Keratinocyte (primary cell): Measurements from ENCODE around the gene PPFIA1. TPM values are rescaled to one million over a fixed set of nuclear protein-coding genes. Genes with fewer than 3 reads are reported as not detected.

Source experiments
- DNase-seq: peaks from one replicate; pipeline ENCODE4 v3.0.0-alpha.2; 2011; ENCODE audit warnings: low read depth, missing footprints, low spot score
- FAIRE-seq: peaks from 2 replicates; lab custom pipeline; 2011; peaks lifted over from hg19 to GRCh38; lab: Jason Lieb, UNC
- H2AFZ ChIP-seq: 2 replicates; pipeline ENCODE4 v1.6.0; 2012; ENCODE audit warnings: low read length, control low read depth, inconsistent platforms; ENCODE audit not compliant: control insufficient read depth
- H3K27ac ChIP-seq: 2 replicates; pipeline ENCODE4 v1.5.1; 2011; ENCODE audit warnings: low read length; ENCODE audit not compliant: control insufficient read depth, insufficient read depth
- H3K27me3 ChIP-seq: 3 replicates; pipeline ENCODE4 v1.6.0; 2011; ENCODE audit warnings: low read length; ENCODE audit not compliant: control insufficient read depth, insufficient read depth; ENCODE audit errors: extremely low read depth
- H3K36me3 ChIP-seq, 2 experiments: 2 replicates in 1 of 2; 3 replicates in 1 of 2; pipeline ENCODE4 v1.5.1; 2011; ENCODE audit warnings: low read length in 2 of 2, mild to moderate bottlenecking in 1 of 2; ENCODE audit not compliant: control insufficient read depth in 2 of 2, insufficient read depth in 2 of 2; ENCODE audit errors: extremely low read depth in 1 of 2
- H3K4me1 ChIP-seq: 3 replicates; pipeline ENCODE4 v1.5.1; 2011; ENCODE audit warnings: low read length; ENCODE audit not compliant: control insufficient read depth, insufficient read depth; ENCODE audit errors: extremely low read depth
- H3K4me2 ChIP-seq: 3 replicates; pipeline ENCODE4 v1.6.0; 2011; ENCODE audit warnings: low read depth, low read length; ENCODE audit not compliant: control insufficient read depth, insufficient read depth; ENCODE audit errors: extremely low read depth
- H3K4me3 ChIP-seq, 3 experiments: fragments of 200-600 bp in 1 of 3; sonication (generic) in 1 of 3; 2 replicates in 2 of 3; 3 replicates in 1 of 3; pipeline ENCODE4 v1.5.1; 2011 to 2016; ENCODE audit warnings: low read length in 3 of 3, mild to moderate bottlenecking in 3 of 3, control low read depth in 2 of 3, inconsistent platforms in 1 of 3, low read depth in 1 of 3, mixed read lengths in 1 of 3, mixed run types in 1 of 3, moderate library complexity in 1 of 3; ENCODE audit not compliant: control insufficient read depth in 2 of 3, insufficient read depth in 2 of 3; ENCODE audit errors: extremely low read depth in 1 of 3
- H3K79me2 ChIP-seq: 2 replicates; pipeline ENCODE4 v1.6.0; 2012; ENCODE audit warnings: low read length; ENCODE audit not compliant: control insufficient read depth, insufficient read depth
- H3K9ac ChIP-seq: 3 replicates; pipeline ENCODE4 v1.6.0; 2011; ENCODE audit warnings: low read length; ENCODE audit not compliant: control insufficient read depth, insufficient read depth; ENCODE audit errors: extremely low read depth
- H3K9me1 ChIP-seq: 3 replicates; pipeline ENCODE4 v1.6.0; 2011; ENCODE audit warnings: low read length; ENCODE audit not compliant: control insufficient read depth, insufficient read depth; ENCODE audit errors: extremely low read depth
- H3K9me3 ChIP-seq: 2 replicates; pipeline ENCODE4 v1.5.1; 2012; ENCODE audit warnings: low read depth, low read length; ENCODE audit not compliant: control insufficient read depth
- H4K20me1 ChIP-seq: 3 replicates; pipeline ENCODE4 v1.6.0; 2011; ENCODE audit warnings: low read length; ENCODE audit not compliant: control insufficient read depth, insufficient read depth; ENCODE audit errors: extremely low read depth
- EZH2 ChIP-seq: IDR thresholded peaks from one replicate; pipeline ENCODE4 v1.6.1; 2012; ENCODE audit warnings: inconsistent platforms, mild to moderate bottlenecking, low read length, moderate library complexity
- dilution Hi-C: fragments of 300-500 bp; cut with MboI; formaldehyde crosslinking; loops from one replicate; pipeline ENCODE4 v1.7.0; 2020; ENCODE audit warnings: low sequenced_read_pairs; ENCODE audit not compliant: extremely low pct_ligation_motif_present
- polyA plus RNA-seq, 5 experiments: library from polyadenylated mRNA; depleted of rRNA in 3 of 5; stranded (reverse) in 3 of 5; stranded (forward) in 1 of 5; unstranded in 1 of 5; fragments of >200 nt; gene quantifications; 1 replicate in 1 of 5; 2 replicates in 3 of 5; 3 replicates in 1 of 5; pipeline versions ENCODE4 v1.2.1 to v1.2.3, GENCODE V29; 2011 to 2012; ENCODE audit warnings: missing spikeins in 2 of 5, low read depth in 1 of 5, low replicate concordance in 1 of 5
- TF ChIP-seq, protein P1 (sequence below), 3 experiments: IDR thresholded peaks in 1 of 3; conservative IDR thresholded peaks in 1 of 3; optimal IDR thresholded peaks in 1 of 3; 2 replicates in 2 of 3; 3 replicates in 1 of 3; pipeline versions ENCODE3 to v1.5.1; 2011; ENCODE audit warnings: low read length in 3 of 3, mild to moderate bottlenecking in 3 of 3, moderate library complexity in 2 of 3, control low read depth in 1 of 3, inconsistent platforms in 1 of 3; ENCODE audit not compliant: insufficient read depth in 2 of 3; ENCODE audit errors: extremely low read depth in 1 of 3

Gene PPFIA1
- polyA plus RNA-seq, 1 donor (not counting 4 experiments of a cell fraction or from before 2014, with no cell fraction given): 27.6 TPM

DNA sequence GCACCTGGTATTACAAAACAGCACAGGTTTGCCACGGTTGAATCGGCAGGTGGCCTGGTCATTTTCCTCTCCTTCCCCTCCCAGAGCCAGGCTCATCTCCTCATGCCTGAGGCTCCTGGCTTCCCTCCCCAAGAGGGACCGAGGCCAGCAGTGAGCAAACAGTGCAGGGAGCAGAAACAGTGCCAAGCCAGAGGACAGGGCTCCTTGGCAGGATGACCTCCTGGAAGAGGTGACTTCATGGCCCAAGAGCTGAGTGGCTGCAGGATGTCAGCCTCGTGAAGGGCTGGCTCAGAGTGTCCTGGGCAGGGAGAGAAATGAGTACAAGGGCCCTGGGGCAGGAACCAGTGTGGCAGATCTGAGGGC is 22.8 kb upstream of the PPFIA1 start:
- Histone ChIP-seq H3K4me2 (no peak overlapping the region), H3K27ac (no peak overlapping the region)
- no peak for DNase-seq

DNA sequence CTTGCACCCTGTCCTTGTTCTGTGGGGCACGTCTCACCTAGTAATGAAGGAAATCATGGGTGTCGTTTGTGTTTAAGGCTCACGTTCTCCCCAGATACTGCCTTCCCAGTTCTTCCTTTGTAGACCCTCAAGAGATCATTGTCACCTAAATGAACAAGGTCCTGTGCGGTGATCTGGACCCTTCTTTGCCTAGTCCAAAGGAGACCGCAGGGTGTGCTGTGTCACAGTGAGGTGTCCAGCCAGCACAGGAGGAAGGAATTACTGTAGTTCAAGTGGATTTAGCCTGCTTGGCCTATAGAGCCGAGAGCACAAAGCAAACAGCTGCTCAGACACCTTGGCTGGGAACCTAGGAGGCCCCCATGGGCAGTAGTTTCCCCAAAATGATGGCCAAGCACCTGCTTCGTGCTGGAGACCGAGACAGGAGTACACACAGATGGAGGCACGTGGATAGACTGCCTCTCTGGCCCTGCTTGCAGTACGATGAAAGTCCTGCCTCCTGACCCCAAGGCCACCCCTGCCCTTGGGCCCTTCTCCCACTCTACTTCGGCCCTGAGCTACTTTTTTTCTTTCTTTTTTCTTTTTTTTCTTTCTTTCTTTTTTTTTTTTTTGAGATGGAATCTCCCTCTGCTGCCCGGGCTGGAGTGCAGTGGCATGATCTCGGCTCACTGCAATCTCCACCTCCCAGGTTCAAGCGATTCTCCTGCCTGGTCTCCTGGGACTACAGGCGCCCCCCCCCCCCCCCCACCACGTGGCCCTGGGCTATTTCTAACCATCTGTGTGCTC is 19.4 kb upstream of the PPFIA1 start:
- Histone ChIP-seq H3K27me3 (peaks cover 7% of the 10 kb centered on the region), H4K20me1 (no peaks in the 10 kb centered on the region), H3K9me1 (no peaks in the 10 kb centered on the region), H3K4me1 (peaks cover 6% of the 10 kb centered on the region), H3K4me2 (no peak overlapping the region), H3K9ac (no peak overlapping the region), H3K4me3 (no peak overlapping the region), H3K36me3 (no peaks in the 10 kb centered on the region), H3K79me2 (no peaks in the 10 kb centered on the region), H3K27ac (no peak overlapping the region), H2AFZ (no peak overlapping the region), H3K9me3 (no peaks in the 10 kb centered on the region)
- dilution Hi-C loops: no loop called here
- FAIRE-seq (no peak), DNase-seq (no peak)
- TF ChIP-seq, protein P1, sequence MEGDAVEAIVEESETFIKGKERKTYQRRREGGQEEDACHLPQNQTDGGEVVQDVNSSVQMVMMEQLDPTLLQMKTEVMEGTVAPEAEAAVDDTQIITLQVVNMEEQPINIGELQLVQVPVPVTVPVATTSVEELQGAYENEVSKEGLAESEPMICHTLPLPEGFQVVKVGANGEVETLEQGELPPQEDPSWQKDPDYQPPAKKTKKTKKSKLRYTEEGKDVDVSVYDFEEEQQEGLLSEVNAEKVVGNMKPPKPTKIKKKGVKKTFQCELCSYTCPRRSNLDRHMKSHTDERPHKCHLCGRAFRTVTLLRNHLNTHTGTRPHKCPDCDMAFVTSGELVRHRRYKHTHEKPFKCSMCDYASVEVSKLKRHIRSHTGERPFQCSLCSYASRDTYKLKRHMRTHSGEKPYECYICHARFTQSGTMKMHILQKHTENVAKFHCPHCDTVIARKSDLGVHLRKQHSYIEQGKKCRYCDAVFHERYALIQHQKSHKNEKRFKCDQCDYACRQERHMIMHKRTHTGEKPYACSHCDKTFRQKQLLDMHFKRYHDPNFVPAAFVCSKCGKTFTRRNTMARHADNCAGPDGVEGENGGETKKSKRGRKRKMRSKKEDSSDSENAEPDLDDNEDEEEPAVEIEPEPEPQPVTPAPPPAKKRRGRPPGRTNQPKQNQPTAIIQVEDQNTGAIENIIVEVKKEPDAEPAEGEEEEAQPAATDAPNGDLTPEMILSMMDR (optimal IDR thresholded peaks at IDR 0.05 in 1 of 3, IDR thresholded peaks at IDR 0.05 in 1 of 3, conservative IDR thresholded peaks at IDR 0.05 in 1 of 3; ENCODE audit: extremely low read depth in 1 of 3, insufficient read depth in 2 of 3, low read length in 3 of 3): no peak
- TF ChIP-seq EZH2: no peak

More for the DNA sequence above, 22.8 kb upstream of the PPFIA1 start:
- no peak overlapping the region for H3K4me3 ChIP-seq
- no peaks in the 10 kb centered on the region for H4K20me1 ChIP-seq
- H3K79me2 ChIP-seq: no peaks in the 10 kb centered on the region
- H3K27me3 ChIP-seq: peaks cover 7% of the 10 kb centered on the region
- dilution Hi-C loops: no loop called here
- H3K4me1 ChIP-seq: peaks cover 6% of the 10 kb centered on the region
- no peak for FAIRE-seq
- H3K9me1 ChIP-seq: no peaks in the 10 kb centered on the region
- no peaks in the 10 kb centered on the region for H3K9me3 ChIP-seq
- H2AFZ ChIP-seq: no peak overlapping the region
- no peak overlapping the region for H3K9ac ChIP-seq
- TF ChIP-seq EZH2: no peak
- TF ChIP-seq, protein P1 (optimal IDR thresholded peaks at IDR 0.05 in 1 of 3, IDR thresholded peaks at IDR 0.05 in 1 of 3, conservative IDR thresholded peaks at IDR 0.05 in 1 of 3; ENCODE audit: extremely low read depth in 1 of 3, insufficient read depth in 2 of 3, low read length in 3 of 3): no peak
- H3K36me3 ChIP-seq: no peaks in the 10 kb centered on the region
